Measurements from ENCODE around the gene CDH15.

Gene CDH15

GRCh38 chr16:89142474-89143195, 28.9 kb upstream of the CDH15 start:
- Histone ChIP-seq H3K27ac (no peak overlapping the region), H3K9me3 (ENCODE audit: control insufficient read depth, low read length) (no peaks in the 10 kb centered on the region), H3K4me3 (ENCODE audit: low read depth, low read length) (no peak overlapping the region), H2AFZ (no peak overlapping the region), H3K27me3 (ENCODE audit: control insufficient read depth, insufficient read depth, low read length) (no peaks in the 10 kb centered on the region), H3K4me1 (no peaks in the 10 kb centered on the region), H3K9ac (no peak overlapping the region), H3K36me3 (ENCODE audit: control insufficient read depth, insufficient read depth, low read length) (no peaks in the 10 kb centered on the region), H3K4me2 (ENCODE audit: low read length) (no peak overlapping the region), H3K79me2 (no peaks in the 10 kb centered on the region)
- no peak for TF ChIP-seq CTCF (IDR thresholded peaks at IDR 0.05)

- no peak overlapping the region for H3K4me3 ChIP-seq (ENCODE audit: low read depth, low read length)
- H3K4me1 ChIP-seq: no peaks in the 10 kb centered on the region
- H3K27ac ChIP-seq: no peak overlapping the region
- no peak for TF ChIP-seq CTCF (IDR thresholded peaks at IDR 0.05)
- no peaks in the 10 kb centered on the region for H3K9me3 ChIP-seq (ENCODE audit: control insufficient read depth, low read length)
- no peak overlapping the region for H3K4me2 ChIP-seq (ENCODE audit: low read length)
- no peaks in the 10 kb centered on the region for H3K27me3 ChIP-seq (ENCODE audit: control insufficient read depth, insufficient read depth, low read length)
- H2AFZ ChIP-seq: no peak overlapping the region
- no peak overlapping the region for H3K9ac ChIP-seq
- H3K79me2 ChIP-seq: no peaks in the 10 kb centered on the region
- H3K36me3 ChIP-seq (ENCODE audit: control insufficient read depth, insufficient read depth, low read length): no peaks in the 10 kb centered on the region
These were observed 28.3 kb upstream of the CDH15 start for GRCh38 chr16:89143201-89143741.

- H3K36me3 ChIP-seq (ENCODE audit: control insufficient read depth, insufficient read depth, low read length): no peaks in the 10 kb centered on the region
These were observed 27.5 kb upstream of the CDH15 start for GRCh38 chr16:89143911-89144675.

GRCh38 chr16:89144681-89145080, 26.9 kb upstream of the CDH15 start:
- no peak overlapping the region for H2AFZ ChIP-seq
- no peak for TF ChIP-seq CTCF (IDR thresholded peaks at IDR 0.05)
- H3K4me2 ChIP-seq (ENCODE audit: low read length): no peak overlapping the region
- H3K9me3 ChIP-seq (ENCODE audit: control insufficient read depth, low read length): no peaks in the 10 kb centered on the region
- H3K79me2 ChIP-seq: no peaks in the 10 kb centered on the region
- H3K4me1 ChIP-seq: peaks cover 4% of the 10 kb centered on the region
- H3K4me3 ChIP-seq (ENCODE audit: low read depth, low read length): no peak overlapping the region
- H3K36me3 ChIP-seq (ENCODE audit: control insufficient read depth, insufficient read depth, low read length): no peaks in the 10 kb centered on the region
- H3K27me3 ChIP-seq (ENCODE audit: control insufficient read depth, insufficient read depth, low read length): no peaks in the 10 kb centered on the region
- no peak overlapping the region for H3K9ac ChIP-seq
- no peak overlapping the region for H3K27ac ChIP-seq

More at GRCh38 chr16:89143911-89144675, 27.5 kb upstream of the CDH15 start:
- H3K9me3 ChIP-seq (ENCODE audit: control insufficient read depth, low read length): no peaks in the 10 kb centered on the region
- no peak overlapping the region for H3K9ac ChIP-seq
- no peak overlapping the region for H2AFZ ChIP-seq
- no peak for TF ChIP-seq CTCF (IDR thresholded peaks at IDR 0.05)
- no peak overlapping the region for H3K27ac ChIP-seq
- no peaks in the 10 kb centered on the region for H3K79me2 ChIP-seq
- no peak overlapping the region for H3K4me3 ChIP-seq (ENCODE audit: low read depth, low read length)
- no peaks in the 10 kb centered on the region for H3K4me1 ChIP-seq
- no peak overlapping the region for H3K4me2 ChIP-seq (ENCODE audit: low read length)
- no peaks in the 10 kb centered on the region for H3K27me3 ChIP-seq (ENCODE audit: control insufficient read depth, insufficient read depth, low read length)
